T-helper 22 cell (primary cell): ENCODE results near the gene MBD1.
A peak's percentile ranks its signal among the peaks of the same experiment; 100 is the strongest.
"Not testable (repeated sequence)": the region's sequence is repeated elsewhere in the genome, so short reads cannot be mapped to it uniquely, and the experiment has no call there.

Source experiments
- DNase-seq: peaks from one replicate; pipeline ENCODE4 v3.0.0-alpha.2; 2020; ENCODE audit warnings: low read depth

Gene MBD1

GRCh38 chr18:50281295-50281971 is at the start of gene MBD1:
Gene MBD1 (minus strand): TSS chr18:50281523. CDS start chr18:50279992, 1,531 bp downstream.
- peak; percentile 97 for DNase-seq

DNA sequence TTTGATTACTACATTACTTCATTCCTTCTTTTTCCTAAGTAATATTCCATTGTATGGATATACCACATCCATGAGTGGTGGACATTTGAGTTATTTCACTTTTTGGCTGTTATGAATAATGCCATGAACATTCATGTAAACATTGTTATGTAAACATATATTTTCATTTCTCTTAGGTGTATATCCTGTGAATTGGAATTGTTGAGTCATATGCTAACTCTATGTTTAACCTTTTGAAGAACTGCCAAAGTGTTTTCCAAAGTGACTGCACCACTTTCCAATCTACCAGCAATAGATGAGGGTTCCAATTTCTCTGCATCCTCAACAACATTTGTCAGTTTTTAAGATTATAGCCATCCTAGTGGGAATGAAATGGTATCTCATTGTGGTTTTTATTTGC is 48.9 kb upstream of the MBD1 start:
- no peak for DNase-seq

GRCh38 chr18:50327983-50328382 is 46.7 kb upstream of the MBD1 start:
- DNase-seq = no peak

- DNase-seq = no peak
Observed at GRCh38 chr18:50320719-50321118, 39.4 kb upstream of the MBD1 start.

DNA sequence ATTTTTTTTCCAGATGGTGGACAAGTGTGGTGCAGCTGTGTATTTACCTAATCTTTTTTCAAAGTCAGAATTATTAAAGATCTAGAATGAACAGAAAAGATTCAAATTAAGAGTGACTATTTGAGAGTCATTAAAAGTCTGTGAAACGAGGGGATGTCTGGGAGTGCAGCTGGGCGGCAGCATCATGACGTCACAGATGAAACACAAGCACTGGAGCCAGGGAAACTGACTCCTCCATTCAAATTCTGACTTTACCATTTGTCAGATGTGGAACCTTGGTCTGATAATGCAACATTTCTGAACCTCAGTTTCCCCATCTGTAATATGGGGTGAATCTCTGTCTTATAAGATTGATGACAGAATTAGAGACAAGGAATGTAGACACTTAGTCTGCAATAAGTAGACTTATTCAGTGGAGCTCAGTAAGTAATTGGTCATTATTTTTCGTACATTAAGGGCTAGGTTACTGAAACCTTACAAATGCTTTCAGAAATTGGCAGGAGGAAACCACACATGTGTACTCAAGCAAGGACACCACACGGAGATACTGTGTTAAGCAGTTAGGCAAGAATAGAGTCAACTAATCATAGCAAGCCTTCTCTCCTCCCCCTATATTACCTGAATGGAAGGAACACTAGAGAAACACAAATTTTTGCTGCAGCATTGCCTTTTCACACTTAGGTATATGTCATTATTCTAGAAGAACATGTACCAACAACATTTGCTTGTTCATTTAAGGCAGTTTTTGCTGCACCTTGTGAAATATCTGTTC is 34.0 kb upstream of the MBD1 start:
- no peak for DNase-seq

DNA sequence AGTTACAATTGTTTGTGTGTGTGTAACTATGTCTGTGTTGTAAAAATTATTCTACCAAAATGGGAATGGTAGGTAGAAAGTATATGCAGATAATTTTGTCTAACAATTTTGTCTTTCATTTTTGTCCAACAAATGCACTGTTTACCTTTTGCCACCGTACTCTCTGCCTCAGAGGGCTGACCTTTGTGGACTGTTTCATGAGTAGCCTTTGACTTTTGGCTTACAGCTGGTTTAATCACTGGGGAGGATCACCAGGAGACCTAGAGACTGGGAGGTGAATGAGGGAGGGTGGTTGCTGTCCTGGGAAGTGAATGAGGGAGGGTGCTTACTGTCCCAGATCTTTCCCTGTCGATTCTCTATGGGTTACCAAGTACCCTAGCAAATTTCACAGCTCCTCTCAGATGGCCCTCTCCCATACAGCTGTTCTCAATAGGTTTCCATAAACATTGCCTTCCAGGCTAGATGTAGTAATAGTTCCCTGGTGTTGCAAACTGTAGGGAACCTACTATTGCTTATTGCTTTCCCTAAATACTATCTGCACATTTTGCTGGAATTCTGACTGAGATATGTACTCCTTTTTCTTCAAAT is 32.6 kb upstream of the MBD1 start:
- DNase-seq = no peak

- no peak for DNase-seq
Observed at GRCh38 chr18:50313031-50313607, 31.8 kb upstream of the MBD1 start.

- DNase-seq = no peak
Observed at GRCh38 chr18:50312296-50313030, 31.1 kb upstream of the MBD1 start.

- no peak for DNase-seq
Observed at GRCh38 chr18:50311650-50312049, 30.3 kb upstream of the MBD1 start.

- no peak for DNase-seq
Observed at GRCh38 chr18:50310080-50310479, 28.8 kb upstream of the MBD1 start.

DNA sequence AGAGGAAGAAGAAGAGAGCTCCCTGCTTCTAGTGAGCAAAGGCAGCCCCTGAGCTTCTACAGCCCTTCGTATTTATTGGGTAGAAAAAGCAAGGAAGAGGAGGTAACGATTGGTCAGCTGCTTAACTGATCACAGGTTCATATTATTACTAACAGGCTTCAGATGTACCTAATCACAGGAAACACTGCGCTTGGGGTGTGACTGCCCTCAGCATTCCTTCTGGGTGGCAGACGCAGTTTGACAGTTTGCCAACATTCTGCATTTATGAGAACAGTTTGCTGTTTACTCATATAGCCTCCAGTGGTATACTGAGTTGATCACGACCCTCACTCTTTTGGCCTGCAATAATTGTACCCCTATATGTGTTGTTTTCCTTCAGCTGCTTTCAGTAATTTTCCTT is 27.5 kb upstream of the MBD1 start:
- not testable (repeated sequence) for DNase-seq

- peak; percentile 82 for DNase-seq
Observed at GRCh38 chr18:50307738-50308470, 26.6 kb upstream of the MBD1 start.

- DNase-seq = no peak
Observed at GRCh38 chr18:50307400-50307737, 26.0 kb upstream of the MBD1 start.

DNA sequence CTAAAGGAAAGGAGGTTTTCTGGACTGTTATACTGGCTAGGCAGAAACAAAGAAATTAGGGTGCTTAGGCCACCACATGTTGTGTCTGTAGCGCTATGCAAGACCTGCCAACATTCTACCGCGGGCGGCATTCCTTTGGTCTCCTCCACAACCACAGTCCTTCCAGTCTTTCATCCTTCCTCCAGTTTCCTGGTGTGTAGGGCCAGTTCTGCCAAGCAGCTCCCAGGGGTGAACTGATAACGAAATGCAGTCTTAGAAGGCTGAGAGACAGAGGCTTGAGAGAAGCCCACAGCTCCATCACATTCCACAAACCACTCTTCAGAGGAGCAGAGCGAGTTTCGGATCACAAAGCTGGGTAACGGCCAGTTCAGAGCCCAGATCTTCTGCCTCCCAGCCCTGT is 25.6 kb upstream of the MBD1 start:
- no peak for DNase-seq

GRCh38 chr18:50301074-50301473 is 19.8 kb upstream of the MBD1 start:
- no peak for DNase-seq

DNA sequence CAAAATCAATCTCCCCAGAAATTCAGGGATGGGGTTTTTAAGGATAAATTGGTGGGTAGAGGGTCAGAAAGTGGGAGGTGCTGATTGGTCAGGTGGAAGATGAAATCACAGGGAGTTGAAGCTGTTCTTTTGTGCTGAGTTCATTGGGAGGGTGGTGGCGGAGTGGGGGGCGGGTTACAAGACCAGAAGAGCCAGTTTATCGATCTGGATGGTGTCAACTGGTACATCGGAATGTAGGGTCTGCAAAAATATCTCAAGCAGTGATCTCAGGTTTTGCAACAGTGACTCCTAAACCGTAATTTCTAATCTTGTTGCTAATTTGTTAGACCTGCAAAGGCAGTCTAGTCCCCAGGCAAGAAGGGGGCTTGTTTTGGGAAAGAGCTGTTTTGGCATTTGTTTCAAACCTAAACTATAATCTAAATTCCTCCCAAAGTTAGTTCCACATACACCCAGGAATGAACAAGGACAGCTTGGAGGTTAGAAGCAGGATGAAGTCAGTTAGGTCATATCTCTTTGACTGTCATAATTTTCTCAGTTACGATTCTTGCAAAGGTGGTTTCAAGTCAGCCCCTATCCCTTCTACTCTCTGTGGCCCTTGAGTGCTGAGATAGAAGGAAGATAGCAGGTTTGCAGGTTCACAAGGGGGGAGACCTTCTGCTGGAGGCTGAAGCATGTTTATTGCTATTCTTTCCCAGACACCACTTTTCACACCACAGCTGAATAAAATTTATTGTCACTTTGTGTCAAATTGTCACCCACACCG is 18.5 kb upstream of the MBD1 start:
- DNase-seq = no peak

DNA sequence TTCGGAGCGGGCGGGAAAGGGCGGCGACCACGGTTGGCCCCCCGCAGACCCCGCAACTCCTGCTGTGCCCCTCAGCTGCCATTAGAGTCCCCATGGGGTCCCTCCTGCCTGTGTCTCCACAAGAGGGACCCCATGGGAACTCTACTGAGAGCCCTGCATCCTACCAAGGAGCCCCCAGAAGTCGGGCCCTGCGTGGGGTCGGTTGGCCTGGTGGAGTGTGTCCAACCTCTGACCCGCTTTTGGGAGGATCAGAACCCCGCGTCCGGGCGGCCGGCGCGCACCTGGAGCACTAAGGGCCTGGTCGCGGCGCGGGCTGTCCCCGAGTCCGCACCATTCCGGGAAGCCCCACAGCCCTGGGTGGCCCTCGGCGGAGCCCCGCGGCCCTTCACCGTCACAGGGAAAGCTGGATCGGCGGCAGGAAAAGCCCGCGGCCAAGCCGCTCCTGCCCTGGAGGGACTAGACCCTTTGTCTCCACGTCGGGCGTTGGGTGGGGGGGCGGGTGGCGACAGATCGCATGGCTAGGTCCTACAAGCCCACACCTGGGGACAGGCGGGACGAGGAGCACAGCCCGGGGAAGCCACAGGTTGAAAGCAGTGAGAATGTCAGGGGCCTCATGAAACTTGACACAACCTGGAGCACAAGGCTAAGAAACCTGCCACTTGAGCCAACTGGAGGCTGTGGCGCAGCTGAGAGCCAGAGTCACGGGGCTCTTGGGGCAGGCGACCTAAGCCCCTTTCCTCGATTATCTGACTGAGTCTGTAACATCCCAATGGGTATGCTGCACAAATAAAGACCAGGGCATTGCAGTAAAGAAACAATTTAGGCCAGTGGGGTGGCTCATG is 17.3 kb upstream of the MBD1 start:
- DNase-seq = no peak

GRCh38 chr18:50297621-50298442 is 16.5 kb upstream of the MBD1 start:
- no peak for DNase-seq

- no peak for DNase-seq
Observed at GRCh38 chr18:50293039-50293438, 11.7 kb upstream of the MBD1 start.
